Retinal pigment epithelial cell (primary cell): Measurements from ENCODE around the gene PRKG1.

Experiments
- DNase-seq: peaks from one replicate; pipeline ENCODE4 v3.0.0-alpha.2; 2010; ENCODE audit warnings: low read depth
- H3K4me3 ChIP-seq: 2 replicates; pipeline ENCODE4 v1.5.1; 2011; ENCODE audit warnings: mild to moderate bottlenecking, low read length, control low read depth, moderate library complexity
- CTCF ChIP-seq: conservative IDR thresholded peaks from 2 replicates; pipeline ENCODE4 v1.5.1; 2011; ENCODE audit warnings: low read depth, low read length, control low read depth, inconsistent platforms

The PRKG1 gene

GRCh38 chr10:51772387-51772786 lies 698.1 kb downstream of the PRKG1 start:
- DNase-seq = no peak
- H3K4me3 ChIP-seq = no peak overlapping the region
- TF ChIP-seq CTCF = no peak

- no peak overlapping the region for H3K4me3 ChIP-seq
- no peak for DNase-seq
- TF ChIP-seq CTCF = no peak
Measured at GRCh38 chr10:51773681-51774080, 699.4 kb downstream of the PRKG1 start.

DNA sequence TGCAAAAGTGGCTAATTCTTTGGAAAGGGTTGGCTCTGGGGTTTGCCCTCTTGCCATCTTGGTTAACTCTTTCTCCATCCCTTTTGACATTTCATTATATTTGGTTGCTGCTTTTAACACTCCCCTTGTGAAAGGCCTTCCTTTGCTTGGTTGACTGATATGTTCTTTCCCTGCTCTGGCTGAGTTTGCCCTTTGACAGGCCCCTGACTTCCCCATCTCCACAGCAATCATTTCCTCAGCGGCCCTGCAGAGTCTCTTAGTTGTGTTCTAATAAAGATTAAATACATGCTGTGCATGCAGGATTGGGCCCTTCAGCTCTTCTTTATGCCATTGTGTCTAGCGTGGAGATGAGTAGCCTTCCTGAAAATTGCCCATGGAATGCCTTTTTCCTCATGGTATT lies 709.7 kb downstream of the PRKG1 start:
- no peak for TF ChIP-seq CTCF
- no peak overlapping the region for H3K4me3 ChIP-seq
- no peak for DNase-seq

DNA sequence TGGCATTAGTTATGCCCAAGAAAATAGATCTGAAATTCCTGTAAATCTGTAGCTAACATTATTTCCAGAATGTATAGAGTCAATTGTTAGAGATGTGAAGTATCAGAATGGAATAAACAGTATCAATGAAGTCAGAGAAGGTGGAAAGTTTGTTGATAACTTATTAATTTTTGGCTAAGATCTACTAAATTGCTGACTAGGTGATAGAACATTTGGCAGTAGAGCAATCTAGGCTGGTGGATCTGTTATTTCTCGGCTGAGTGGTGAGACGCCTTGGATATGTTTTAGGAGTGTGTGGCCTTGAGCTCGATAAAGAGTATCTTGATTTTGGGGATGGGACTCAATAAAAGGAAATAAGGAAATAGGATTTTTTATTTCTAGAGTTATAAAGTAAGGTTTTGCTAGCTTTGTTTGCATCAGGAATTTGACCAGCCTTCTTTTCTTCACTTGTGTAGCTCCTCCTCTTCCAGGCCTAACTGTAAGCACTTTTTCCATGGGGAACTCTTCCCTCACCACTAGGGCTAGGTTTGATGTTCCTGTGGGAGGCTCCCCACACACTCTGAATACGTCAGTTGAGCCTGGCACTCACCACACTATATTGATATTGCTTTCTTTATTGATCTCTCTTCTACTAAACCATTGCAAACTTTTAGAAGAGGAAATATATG lies 711.9 kb downstream of the PRKG1 start:
- DNase-seq = no peak
- no peak for TF ChIP-seq CTCF
- no peak overlapping the region for H3K4me3 ChIP-seq

GRCh38 chr10:51786684-51787035 lies 712.4 kb downstream of the PRKG1 start:
- H3K4me3 ChIP-seq = no peak overlapping the region
- no peak for TF ChIP-seq CTCF
- DNase-seq = no peak

DNA sequence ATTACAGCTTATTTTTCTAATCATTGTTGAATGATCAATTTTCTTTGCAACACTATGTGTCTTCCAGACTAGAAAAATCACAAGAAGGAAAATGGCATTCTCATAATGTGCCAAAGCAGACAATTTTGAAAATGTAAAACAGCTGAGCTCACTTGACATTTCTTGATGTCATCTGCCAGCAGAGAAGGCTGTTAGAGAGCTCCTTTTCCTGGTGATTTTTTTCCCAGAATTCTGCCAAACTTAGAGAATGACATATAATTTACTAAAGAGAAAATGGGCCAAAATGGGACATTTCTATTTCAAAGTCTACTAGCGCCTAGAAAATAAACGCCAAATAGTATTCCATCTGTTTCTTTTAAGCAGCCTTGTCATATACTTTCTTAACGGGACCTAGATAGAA lies 714.0 kb downstream of the PRKG1 start:
- no peak overlapping the region for H3K4me3 ChIP-seq
- TF ChIP-seq CTCF = no peak
- DNase-seq = no peak

DNA sequence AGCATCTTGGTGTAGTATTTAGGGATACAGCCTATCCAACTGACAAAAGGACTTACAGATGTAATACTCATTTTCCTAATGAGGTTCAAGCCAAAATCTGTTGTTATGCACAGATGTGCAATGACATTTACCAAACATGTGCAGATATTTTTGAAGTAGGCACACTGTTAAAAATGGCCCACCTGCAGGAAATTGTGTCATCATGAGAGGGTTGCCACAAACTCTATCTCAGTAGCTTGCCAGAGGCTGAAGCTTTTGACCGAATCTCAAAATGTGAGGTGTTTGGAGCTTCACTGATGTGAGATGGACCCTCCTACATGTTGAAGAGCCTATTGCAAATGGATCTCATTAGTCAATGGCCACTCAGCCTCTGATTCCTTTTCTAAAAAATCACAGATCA lies 714.8 kb downstream of the PRKG1 start:
- no peak overlapping the region for H3K4me3 ChIP-seq
- DNase-seq = no peak
- no peak for TF ChIP-seq CTCF
